PC-3 (cell line): Measurements from ENCODE around the gene METTL9. TPM values are rescaled to one million over a fixed set of nuclear protein-coding genes. Genes with fewer than 3 reads are reported as not detected.

Source experiments
- ATAC-seq: fragments of 200-7000 bp; cut with Tn5 transposase; 2 replicates; pipeline ENCODE4 v1.9.1; 2020; ENCODE audit warnings: mild to moderate bottlenecking, moderate library complexity
- BruUV-seq: library from RNA; stranded (reverse); fragments of 400-500 nt; replicated peaks from 2 replicates; lab custom pipeline; 2021; lab: Mats Ljungman, UMichigan
- CTCF ChIA-PET: fragments of 300-600 bp; sonication (Branson Sonifier 250); formaldehyde crosslinking; loops from one replicate; lab custom pipeline; 2022; ENCODE audit warnings: antibody characterized with exemption; lab: Charles Lee
- POLR2A ChIA-PET: fragments of 300-600 bp; sonication (Branson Sonifier 250); formaldehyde crosslinking; loops from one replicate; lab custom pipeline; 2022; ENCODE audit warnings: antibody characterized with exemption; ENCODE audit not compliant: unreplicated experiment; lab: Charles Lee
- DNase-seq: peaks from one replicate; pipeline ENCODE4 v3.0.0-alpha.2; 2015
- H2AFZ ChIP-seq: fragments of 300-600 bp; sonication (generic); 2 replicates; pipeline ENCODE4 v1.6.0; 2016; ENCODE audit warnings: antibody characterized with exemption, low read length
- H3F3A ChIP-seq: fragments of 300-600 bp; sonication (generic); one replicate; pipeline ENCODE4 v1.6.0; 2017; ENCODE audit warnings: antibody characterized with exemption, low read length, control low read depth, mild to moderate bottlenecking; ENCODE audit not compliant: unreplicated experiment
- H3K27ac ChIP-seq: fragments of 300-600 bp; sonication (generic); 2 replicates; pipeline ENCODE4 v1.5.1; 2016; ENCODE audit warnings: mild to moderate bottlenecking, low read length
- H3K27me3 ChIP-seq: fragments of 300-600 bp; sonication (generic); 2 replicates; pipeline ENCODE4 v1.6.1; 2016; ENCODE audit warnings: low read length, mixed read lengths
- H3K36me3 ChIP-seq: fragments of 300-600 bp; sonication (generic); 2 replicates; pipeline ENCODE4 v1.6.1; 2016; ENCODE audit warnings: low read depth, mixed run types, low read length, mixed read lengths
- H3K4me1 ChIP-seq: fragments of 300-600 bp; sonication (generic); 2 replicates; pipeline ENCODE4 v1.5.1; 2016; ENCODE audit warnings: low read length; ENCODE audit not compliant: insufficient read depth
- H3K4me2 ChIP-seq: fragments of 300-600 bp; sonication (generic); 2 replicates; pipeline ENCODE4 v1.6.0; 2016; ENCODE audit warnings: low read length
- H3K4me3 ChIP-seq: fragments of 300-600 bp; sonication (generic); 2 replicates; pipeline ENCODE4 v1.5.1; 2016; ENCODE audit warnings: mild to moderate bottlenecking, low read length, mixed read lengths
- H3K79me2 ChIP-seq: fragments of 300-600 bp; sonication (generic); 2 replicates; pipeline ENCODE4 v1.6.1; 2017; ENCODE audit warnings: low read length, mixed read lengths
- H3K9ac ChIP-seq: fragments of 300-600 bp; sonication (generic); 2 replicates; pipeline ENCODE4 v1.6.0; 2016; ENCODE audit warnings: mild to moderate bottlenecking, low read length
- H3K9me2 ChIP-seq: fragments of 300-600 bp; sonication (generic); replicated peaks from 2 replicates; pipeline ENCODE4 v1.6.1; 2016; ENCODE audit warnings: mixed run types, low read length, mixed read lengths
- H3K9me3 ChIP-seq: fragments of 300-600 bp; sonication (generic); 2 replicates; pipeline ENCODE4 v1.6.1; 2016; ENCODE audit warnings: low read length, mixed read lengths
- H4K20me1 ChIP-seq: fragments of 300-600 bp; sonication (generic); 2 replicates; pipeline ENCODE4 v1.6.1; 2016; ENCODE audit warnings: low read length, mixed read lengths
- EZH2 ChIP-seq: fragments of 300-600 bp; sonication (generic); IDR thresholded peaks from one replicate; pipeline ENCODE4 v1.6.1; 2017; ENCODE audit warnings: antibody characterized with exemption, mild to moderate bottlenecking, low read length; ENCODE audit not compliant: unreplicated experiment
- EZH2phosphoT487 ChIP-seq: fragments of 300-600 bp; sonication (generic); IDR thresholded peaks from 2 replicates; pipeline ENCODE4 v1.6.1; 2018; ENCODE audit warnings: mild to moderate bottlenecking, antibody characterized with exemption, low read length, borderline replicate concordance
- intact Hi-C: fragments of 100-400 bp; cut with micrococcal nuclease; formaldehyde crosslinking; loops from 2 replicates; pipeline ENCODE4 v1.9.0; 2023
- total RNA-seq: library from RNA; depleted of rRNA; stranded (reverse); fragments of >200 nt; gene quantifications from 2 replicates; pipeline ENCODE4 v1.2.3, GENCODE V29; 2014
- TF ChIP-seq, protein P1 (sequence below): fragments of 300-600 bp; sonication (generic); conservative IDR thresholded peaks from 2 replicates; pipeline ENCODE4 v1.5.1; 2017; ENCODE audit warnings: antibody characterized with exemption, low read depth, mild to moderate bottlenecking, low read length

Gene METTL9
- total RNA-seq, 1 experiment from 2014 or later: 133 TPM

GRCh38 chr16:21619765-21620425 is 20.5 kb downstream of the METTL9 start:
- no peaks in the 10 kb centered on the region for H3K4me1 ChIP-seq
- POLR2A ChIA-PET: interaction anchor here (0.6 kb wide), 1 partner anchor 29 kb away, joined by 3 read pairs; no protein-coding TSS in a partner anchor
- no peak overlapping the region for H3K9ac ChIP-seq
- no peak overlapping the region for H3K27ac ChIP-seq
- CTCF ChIA-PET: no interaction called here
- no peaks in the 10 kb centered on the region for H3K9me3 ChIP-seq
- ATAC-seq (no peak), DNase-seq (no peak)
- peaks cover 8% of the 10 kb centered on the region; the same call in 1 of the 2 replicates for H3K36me3 ChIP-seq
- H3K4me2 ChIP-seq: no peak overlapping the region
- H3K79me2 ChIP-seq: peaks cover 18% of the 10 kb centered on the region
- H4K20me1 ChIP-seq: no peaks in the 10 kb centered on the region
- H3K4me3 ChIP-seq: no peak overlapping the region
- TF ChIP-seq EZH2 (no peak), EZH2phosphoT487 (no peak)
- TF ChIP-seq, protein P1, sequence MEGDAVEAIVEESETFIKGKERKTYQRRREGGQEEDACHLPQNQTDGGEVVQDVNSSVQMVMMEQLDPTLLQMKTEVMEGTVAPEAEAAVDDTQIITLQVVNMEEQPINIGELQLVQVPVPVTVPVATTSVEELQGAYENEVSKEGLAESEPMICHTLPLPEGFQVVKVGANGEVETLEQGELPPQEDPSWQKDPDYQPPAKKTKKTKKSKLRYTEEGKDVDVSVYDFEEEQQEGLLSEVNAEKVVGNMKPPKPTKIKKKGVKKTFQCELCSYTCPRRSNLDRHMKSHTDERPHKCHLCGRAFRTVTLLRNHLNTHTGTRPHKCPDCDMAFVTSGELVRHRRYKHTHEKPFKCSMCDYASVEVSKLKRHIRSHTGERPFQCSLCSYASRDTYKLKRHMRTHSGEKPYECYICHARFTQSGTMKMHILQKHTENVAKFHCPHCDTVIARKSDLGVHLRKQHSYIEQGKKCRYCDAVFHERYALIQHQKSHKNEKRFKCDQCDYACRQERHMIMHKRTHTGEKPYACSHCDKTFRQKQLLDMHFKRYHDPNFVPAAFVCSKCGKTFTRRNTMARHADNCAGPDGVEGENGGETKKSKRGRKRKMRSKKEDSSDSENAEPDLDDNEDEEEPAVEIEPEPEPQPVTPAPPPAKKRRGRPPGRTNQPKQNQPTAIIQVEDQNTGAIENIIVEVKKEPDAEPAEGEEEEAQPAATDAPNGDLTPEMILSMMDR: no peak
- H3F3A ChIP-seq: no peaks in the 10 kb centered on the region
- no peak overlapping the region for H2AFZ ChIP-seq
- intact Hi-C loops: no loop called here
- no peaks in the 10 kb centered on the region for H3K9me2 ChIP-seq
- no TSS peak for BruUV-seq
- H3K27me3 ChIP-seq: no peaks in the 10 kb centered on the region

- Histone ChIP-seq H3K79me2 (peaks cover 11% of the 10 kb centered on the region), H4K20me1 (no peaks in the 10 kb centered on the region), H3K4me1 (no peaks in the 10 kb centered on the region), H3K9me3 (no peaks in the 10 kb centered on the region), H3K9me2 (no peaks in the 10 kb centered on the region), H3K27ac (no peak overlapping the region), H3K36me3 (peaks cover 14% of the 10 kb centered on the region), H3K27me3 (no peaks in the 10 kb centered on the region), H3F3A (no peaks in the 10 kb centered on the region), H2AFZ (no peak overlapping the region), H3K9ac (no peak overlapping the region), H3K4me2 (no peak overlapping the region), H3K4me3 (no peak overlapping the region)
- ATAC-seq: no peak
- ChIA-PET CTCF (no interaction called here), POLR2A (interaction anchor here (0.6 kb wide), 1 partner anchor 29 kb away, joined by 3 read pairs; no protein-coding TSS in a partner anchor)
- DNase-seq: no peak
- no peak for TF ChIP-seq EZH2phosphoT487
- no peak for TF ChIP-seq EZH2
- TF ChIP-seq, protein P1: no peak
- intact Hi-C loops: no loop called here
- no TSS peak for BruUV-seq
Measured at GRCh38 chr16:21620592-21620991, 21.2 kb downstream of the METTL9 start.

- Histone ChIP-seq H3K4me3 (no peak overlapping the region), H3K4me2 (no peak overlapping the region), H2AFZ (no peak overlapping the region), H3K4me1 (peaks cover 14% of the 10 kb centered on the region), H4K20me1 (no peaks in the 10 kb centered on the region), H3K27me3 (no peaks in the 10 kb centered on the region), H3K9ac (no peak overlapping the region), H3F3A (no peaks in the 10 kb centered on the region), H3K79me2 (no peaks in the 10 kb centered on the region), H3K36me3 (peaks cover 22% of the 10 kb centered on the region), H3K9me2 (no peaks in the 10 kb centered on the region), H3K27ac (no peak overlapping the region), H3K9me3 (no peaks in the 10 kb centered on the region)
- BruUV-seq: no TSS peak
- TF ChIP-seq, protein P1: no peak
- TF ChIP-seq EZH2: no peak
- TF ChIP-seq EZH2phosphoT487: no peak
- intact Hi-C loops: no loop called here
- DNase-seq (no peak), ATAC-seq (no peak)
- CTCF ChIA-PET: no interaction called here
- POLR2A ChIA-PET: no interaction called here
Measured at GRCh38 chr16:21622545-21622944, 23.2 kb downstream of the METTL9 start.
